GM18858 (cell line): Measurements from ENCODE around the gene TNFRSF1A.

ENCODE experiments used
- ATAC-seq: cut with Tn5 transposase; IDR thresholded peaks from one replicate; pipeline ENCODE4 v1.9.1; 2021; ENCODE audit not compliant: unreplicated experiment

TNFRSF1A gene

DNA sequence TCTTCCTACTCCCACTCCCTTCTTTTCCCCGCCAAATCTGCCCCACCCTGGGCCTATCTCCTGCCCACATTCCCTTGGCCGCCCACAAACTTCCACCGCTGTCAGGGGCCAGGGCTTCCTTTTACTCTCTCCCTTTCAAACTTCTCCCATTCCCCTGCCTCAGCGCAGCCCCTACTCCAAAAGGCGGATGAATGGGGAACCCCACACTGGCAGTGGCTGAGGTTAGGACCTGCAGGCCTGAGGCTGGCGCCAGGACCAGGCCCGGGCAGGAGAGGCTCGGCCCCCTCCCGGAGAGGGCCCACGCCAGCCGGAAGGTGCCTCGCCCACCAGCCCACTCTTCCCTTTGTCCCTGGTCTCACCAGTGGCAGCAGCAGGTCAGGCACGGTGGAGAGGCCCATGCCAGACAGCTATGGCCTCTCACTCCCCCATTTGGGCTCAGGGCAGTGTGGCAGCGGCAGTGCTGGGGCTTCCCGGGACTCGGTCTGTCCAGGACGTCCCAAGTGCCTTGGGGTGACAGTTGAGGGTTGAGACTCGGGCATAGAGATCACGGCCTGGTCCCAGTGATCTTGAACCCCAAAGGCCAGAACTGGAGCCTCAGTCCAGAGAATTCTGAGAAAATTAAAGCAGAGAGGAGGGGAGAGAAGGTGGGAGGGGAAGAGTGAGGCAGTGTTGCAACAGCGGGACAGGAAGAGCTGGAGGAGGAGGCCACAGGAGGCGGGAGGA, at the start of gene TNFRSF1A:
Gene TNFRSF1A (minus strand): TSS at position 660 of the 723 bp plus-strand sequence. CDS start 262 bp downstream, at position 398.
- no peak for ATAC-seq

DNA sequence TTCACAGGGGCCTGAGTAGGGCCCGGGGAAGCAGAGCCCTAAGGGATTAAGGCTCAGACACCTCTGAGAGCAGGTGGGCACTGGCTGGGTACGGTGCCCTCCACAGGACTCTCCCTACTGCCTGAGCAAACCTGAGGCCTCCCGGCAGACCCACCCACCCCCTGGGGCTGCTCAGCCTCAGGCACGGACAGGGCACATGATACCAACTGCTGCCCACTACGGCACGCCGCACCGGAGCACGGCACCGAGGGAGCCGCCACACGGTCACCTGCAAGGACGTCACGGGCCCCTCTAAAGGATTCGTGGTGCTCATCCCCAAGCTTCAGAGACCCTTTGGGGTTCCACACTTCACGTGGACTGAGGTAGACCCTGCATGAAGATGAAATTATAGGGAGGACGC, 49.1 kb upstream of the TNFRSF1A start:
- ATAC-seq, result no peak

- ATAC-seq, result no peak
These were observed 48.4 kb upstream of the TNFRSF1A start for GRCh38 chr12:6390084-6390799.

- ATAC-seq, result no peak
These were observed 45.7 kb upstream of the TNFRSF1A start for GRCh38 chr12:6387541-6387940.

DNA sequence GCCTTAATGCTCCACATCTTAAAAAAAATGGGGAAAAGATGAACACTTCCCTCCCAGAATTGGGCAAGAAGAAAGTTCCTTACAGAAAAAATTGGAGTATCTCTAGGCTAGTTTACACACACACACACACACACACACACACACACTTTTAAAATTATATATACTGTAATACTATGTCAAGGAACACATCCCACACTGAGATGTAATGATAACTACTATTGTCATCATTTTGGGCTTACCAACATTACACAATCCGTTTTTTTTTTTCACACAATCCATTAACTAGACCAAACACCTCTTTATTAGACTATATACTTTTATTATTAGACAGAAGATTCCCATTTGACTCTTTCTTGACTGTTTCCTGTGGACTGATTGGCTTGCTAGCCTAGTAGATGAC, 44.6 kb upstream of the TNFRSF1A start:
- no peak for ATAC-seq

DNA sequence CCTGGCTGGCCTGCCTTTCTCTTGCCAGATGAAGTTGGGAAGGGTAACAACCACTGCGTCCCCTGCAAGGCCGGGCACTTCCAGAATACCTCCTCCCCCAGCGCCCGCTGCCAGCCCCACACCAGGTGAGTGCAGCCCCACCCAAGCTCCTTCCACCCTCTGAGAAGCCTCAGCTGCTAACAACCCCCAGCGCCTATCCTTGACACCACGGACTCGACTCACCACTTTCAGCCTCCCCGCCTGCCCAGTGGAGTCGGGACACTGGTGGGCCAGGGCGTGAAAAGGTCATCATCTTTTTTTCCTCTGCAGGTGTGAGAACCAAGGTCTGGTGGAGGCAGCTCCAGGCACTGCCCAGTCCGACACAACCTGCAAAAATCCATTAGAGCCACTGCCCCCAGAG, 44.2 kb upstream of the TNFRSF1A start:
- no peak for ATAC-seq

GRCh38 chr12:6384499-6385436, 42.9 kb upstream of the TNFRSF1A start:
- no peak for ATAC-seq

DNA sequence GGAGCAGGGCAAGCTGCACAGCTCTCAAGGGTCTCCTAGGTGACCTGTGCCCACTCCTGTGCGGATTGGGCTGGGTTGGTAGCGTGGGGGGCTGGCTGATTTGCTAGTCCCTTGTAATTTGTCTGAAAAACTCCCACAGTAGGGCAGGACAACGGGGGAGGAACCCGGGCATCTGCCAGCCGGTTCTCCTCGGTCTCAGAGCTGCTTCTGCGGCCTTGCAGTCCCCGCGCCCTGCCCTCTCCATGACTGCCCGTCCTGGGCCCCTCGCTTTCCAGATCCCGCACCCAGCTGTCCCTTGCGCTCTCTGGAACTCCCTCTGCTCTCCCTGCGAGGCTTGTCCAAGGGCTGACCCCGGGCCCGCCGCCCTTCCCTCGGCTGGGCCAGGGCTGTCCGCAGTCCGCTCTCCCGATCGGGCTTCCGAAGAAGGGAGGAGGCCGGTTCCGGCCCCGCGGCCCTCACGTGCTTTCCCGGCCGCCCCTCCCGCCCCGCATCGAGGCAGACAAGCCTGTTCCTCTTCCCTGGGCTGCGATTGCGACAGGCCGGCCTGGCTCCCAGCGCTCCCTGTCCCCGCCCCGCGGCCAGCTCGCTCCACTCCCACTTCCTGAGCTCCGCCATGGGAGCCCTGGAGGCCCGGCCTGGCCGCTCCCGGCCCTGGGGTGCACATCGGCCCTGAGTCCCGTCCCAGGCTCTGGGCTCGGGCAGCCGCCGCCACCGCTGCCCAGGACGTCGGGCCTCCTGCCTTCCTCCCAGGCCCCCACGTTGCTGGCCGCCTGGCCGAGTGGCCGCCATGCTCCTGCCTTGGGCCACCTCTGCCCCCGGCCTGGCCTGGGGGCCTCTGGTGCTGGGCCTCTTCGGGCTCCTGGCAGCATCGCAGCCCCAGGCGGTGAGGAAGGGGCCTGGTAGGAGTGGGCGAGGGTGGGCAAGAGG, 42.0 kb upstream of the TNFRSF1A start, which contains the start of gene LTBR:
Gene LTBR (plus strand): TSS at position 591 of the 927 bp plus-strand sequence. CDS start 197 bp downstream, at position 788.
- no peak for ATAC-seq

DNA sequence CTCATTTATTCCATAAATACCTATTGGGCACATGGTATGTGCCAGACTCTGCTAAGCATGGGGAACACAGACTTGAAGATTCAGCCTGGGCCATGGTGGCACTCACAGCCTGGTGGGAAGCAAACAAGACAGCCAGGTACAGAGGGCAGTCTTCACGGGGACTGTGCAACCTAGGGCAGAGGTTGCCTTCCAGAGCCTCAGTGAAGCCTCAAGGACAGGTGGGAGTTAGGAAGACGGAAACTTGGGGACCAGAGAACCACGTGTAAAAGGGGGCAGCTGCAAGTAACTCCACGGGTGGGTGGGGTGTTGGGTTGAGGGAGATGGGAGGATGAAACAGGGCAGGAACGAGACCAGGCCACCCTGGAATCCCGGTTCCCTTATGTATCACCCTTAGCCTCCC, 41.1 kb upstream of the TNFRSF1A start:
- ATAC-seq, result no peak

GRCh38 chr12:6382371-6382770, 40.5 kb upstream of the TNFRSF1A start:
- ATAC-seq, result no peak

DNA sequence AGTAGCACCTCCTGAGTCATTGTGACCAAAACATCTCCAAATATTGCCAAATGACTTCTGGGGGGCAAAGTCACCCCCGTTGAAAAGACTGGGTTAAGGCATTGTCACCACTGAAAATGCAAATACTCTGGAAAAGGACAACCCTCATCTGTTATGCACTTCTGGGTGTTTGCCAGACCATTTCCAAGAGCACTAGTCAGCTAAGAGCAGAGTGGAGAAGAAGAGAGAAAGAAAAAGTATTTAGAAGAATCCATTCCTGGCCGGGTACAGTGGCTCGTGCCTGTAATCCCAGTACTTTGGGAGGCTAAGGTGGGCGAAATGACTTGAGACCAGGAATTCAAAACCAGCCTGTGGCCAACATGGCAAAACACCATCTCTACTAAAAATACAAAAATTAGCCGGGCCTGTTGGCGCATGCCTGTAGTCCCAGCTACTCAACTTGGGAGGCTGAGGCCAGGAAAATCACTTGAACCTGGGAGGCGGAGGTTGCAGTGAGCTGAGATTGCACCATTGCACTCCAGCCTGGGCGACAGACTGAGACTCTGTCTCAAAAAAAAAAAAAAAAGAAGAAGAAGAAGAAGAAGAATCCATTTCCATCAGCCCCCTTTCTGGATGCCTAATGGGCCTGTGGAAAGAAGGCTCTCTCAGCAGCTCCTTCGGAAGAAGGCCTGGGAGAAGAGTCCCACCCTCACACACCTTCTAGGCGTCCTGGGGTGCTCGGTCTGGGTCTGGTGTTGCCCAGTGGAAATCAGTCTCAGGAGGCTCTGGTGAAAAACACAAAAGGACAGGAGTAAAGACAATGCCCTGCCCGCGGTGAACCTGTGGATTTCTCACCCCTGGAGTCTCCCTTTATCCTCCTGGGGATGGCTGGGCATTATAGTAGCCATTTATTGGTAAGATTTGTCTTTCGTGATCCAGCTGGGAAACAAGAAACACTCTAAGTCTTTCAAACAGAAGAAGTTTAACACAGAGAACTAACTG, 38.6 kb upstream of the TNFRSF1A start:
- ATAC-seq, result no peak

DNA sequence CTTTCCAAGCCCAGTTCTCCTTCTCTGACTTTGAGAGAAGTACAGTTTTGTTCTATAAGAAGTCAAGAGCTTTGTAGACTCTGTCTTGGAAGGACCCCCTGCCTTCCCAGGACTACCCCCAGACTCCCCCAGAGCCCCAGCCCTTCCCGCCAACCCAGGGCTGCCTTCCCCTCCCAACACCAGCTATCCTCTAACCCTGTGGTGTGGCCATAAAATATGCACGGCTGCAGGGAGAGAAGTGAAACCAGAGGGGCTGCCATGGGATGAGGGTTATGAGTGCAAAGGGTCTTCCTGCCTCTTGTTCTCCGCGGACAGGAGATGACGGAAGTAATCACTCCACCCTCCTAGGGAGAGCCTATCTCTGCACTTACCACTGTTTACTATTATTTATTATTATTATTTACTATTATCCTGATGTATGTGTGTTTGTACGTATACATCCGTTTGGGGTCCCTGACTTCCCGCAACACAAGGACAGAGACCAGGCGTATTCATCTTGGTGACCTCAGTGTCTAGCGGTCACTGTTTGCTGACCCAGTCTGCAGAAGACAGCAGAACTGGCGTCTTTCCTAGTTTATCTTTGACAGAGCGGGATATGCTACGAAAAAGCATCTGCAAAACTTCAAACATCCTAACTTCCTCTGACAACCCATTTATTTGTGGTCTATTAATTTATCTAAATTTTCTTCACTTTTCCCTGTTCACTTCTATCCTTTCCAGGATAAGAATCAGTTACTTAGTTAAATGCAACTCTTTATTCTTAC, 37.0 kb upstream of the TNFRSF1A start:
- no peak for ATAC-seq

- no peak for ATAC-seq
These were observed 35.8 kb upstream of the TNFRSF1A start for GRCh38 chr12:6377667-6377994.

GRCh38 chr12:6376870-6377666, 35.2 kb upstream of the TNFRSF1A start:
- no peak for ATAC-seq

- ATAC-seq, result no peak
These were observed 34.4 kb upstream of the TNFRSF1A start for GRCh38 chr12:6376079-6376869.

DNA sequence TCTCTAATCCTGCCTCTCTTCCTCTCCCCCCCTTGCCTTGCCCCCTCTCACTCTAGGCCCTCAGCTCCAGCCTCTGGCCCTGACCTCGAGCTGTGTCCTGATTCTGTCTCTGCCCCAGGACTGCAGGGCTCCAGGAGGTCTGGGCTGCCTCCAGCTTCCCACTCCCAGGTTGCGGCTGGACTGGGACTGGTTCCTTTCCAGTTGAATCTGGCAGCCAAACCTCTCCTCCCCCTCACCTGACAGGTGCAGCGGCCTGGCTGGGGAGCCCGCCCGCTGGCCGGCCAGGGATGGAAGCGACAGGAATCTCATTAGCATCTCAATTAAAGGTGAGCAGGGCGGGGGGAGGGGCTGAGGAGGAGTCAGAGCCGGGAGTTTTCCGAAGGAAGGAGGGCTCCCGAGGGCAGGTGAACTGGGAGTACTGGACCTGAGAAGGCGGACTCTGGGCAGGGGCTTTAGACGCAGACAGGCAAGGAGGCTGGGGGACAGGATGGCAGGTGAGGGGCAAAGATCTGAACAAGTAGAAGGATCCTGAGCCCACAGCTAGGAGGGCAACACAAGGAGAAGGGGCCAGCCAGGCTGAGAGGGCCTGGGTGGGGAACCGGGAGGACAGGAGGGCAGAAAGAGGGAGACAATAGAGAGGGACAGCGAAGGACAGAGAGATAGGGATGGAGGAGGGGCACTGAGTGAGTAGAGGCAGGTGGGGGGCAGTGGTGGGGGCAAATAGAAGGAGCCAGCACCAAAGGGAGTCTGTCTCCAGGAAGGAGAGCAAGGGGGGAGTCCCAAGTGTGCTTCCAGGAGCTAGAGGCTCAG, 33.6 kb upstream of the TNFRSF1A start, which contains the start of gene SCNN1A:
Gene SCNN1A (minus strand): TSS at position 295 of the 810 bp plus-strand sequence. CDS start 780 bp downstream, outside the sequence.
- no peak for ATAC-seq
